Measurements from ENCODE around the gene LAPTM4A.

Gene LAPTM4A

DNA sequence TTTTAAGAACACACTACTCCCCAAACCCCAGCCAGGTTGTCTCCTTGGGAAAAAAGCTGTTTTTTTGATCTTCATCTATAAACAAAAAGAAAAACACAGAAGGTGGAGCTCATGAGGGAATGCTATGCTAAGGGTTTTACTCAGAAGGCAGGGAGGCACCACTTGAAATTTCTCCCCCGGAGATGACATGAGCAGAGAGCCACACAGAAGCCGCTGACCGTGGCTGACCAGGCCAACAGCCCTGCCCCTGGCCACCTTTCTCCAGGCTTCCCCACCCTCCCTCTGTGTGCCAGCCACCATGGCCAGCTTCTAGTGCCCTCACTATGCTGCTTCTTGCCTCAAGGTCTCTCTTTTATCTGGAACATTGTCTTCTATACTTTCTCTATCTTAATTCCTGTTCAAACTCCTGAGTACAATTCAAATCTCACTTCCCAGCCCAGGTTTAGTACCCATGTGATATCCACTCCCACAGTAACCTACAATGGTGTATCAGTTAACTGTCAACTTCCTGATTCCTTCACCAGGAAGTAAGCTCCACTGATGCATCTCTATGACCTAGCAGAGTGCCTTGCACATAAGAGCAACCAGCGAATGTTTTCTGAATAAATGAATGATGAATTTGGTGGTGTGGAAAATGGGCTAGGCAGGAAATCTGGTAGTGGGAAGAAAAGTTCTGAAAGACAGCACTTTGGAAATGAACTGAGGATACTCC, 15.3 kb downstream of the LAPTM4A start:
- no peak for DNase-seq (ENCODE audit: low read depth)
- TF ChIP-seq, protein P1, sequence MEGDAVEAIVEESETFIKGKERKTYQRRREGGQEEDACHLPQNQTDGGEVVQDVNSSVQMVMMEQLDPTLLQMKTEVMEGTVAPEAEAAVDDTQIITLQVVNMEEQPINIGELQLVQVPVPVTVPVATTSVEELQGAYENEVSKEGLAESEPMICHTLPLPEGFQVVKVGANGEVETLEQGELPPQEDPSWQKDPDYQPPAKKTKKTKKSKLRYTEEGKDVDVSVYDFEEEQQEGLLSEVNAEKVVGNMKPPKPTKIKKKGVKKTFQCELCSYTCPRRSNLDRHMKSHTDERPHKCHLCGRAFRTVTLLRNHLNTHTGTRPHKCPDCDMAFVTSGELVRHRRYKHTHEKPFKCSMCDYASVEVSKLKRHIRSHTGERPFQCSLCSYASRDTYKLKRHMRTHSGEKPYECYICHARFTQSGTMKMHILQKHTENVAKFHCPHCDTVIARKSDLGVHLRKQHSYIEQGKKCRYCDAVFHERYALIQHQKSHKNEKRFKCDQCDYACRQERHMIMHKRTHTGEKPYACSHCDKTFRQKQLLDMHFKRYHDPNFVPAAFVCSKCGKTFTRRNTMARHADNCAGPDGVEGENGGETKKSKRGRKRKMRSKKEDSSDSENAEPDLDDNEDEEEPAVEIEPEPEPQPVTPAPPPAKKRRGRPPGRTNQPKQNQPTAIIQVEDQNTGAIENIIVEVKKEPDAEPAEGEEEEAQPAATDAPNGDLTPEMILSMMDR (conservative IDR thresholded peaks at IDR 0.05; ENCODE audit: low read length) = no peak
- H3K4me3 ChIP-seq (ENCODE audit: low read length) = no peak overlapping the region

DNA sequence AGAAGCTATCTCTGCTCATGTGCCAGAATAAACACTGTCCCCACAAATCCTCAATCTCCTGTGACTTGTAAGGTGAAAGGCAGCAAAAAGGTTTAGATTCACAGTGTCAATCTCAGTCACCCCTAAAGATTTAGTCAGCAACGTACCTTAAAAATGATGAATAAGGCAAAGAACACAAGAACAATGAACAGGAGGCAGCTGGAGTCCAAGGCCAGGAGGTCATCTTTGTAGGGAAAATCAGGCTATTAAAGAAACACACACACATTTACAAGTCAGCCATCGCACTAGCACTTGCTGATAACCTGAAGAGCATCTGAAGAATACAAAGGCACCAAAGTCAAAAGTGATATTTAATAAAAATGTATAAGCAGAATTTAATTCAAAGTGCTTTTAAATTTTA, 16.6 kb downstream of the LAPTM4A start:
- no peak for DNase-seq (ENCODE audit: low read depth)
- H3K4me3 ChIP-seq (ENCODE audit: low read length) = no peak overlapping the region
- TF ChIP-seq, protein P1 (conservative IDR thresholded peaks at IDR 0.05; ENCODE audit: low read length) = no peak

DNA sequence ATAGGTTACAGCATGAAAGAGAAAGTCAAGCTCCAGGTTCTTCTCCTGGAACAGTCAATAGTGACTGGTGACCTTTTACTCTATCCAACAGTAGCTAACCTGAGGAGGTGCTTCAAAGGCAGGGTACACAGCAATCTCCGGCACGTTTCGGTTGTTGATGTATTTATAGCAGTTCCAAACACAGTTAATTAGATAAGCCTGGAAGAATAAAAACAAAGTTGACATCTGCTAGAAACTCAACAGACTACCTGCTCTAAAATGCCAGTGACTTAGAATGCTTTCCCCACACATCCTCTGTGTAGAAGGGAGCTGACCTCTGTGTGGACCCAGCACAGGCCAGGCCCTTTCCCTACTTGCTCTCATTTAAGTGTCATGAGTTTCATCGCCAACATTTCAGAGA, 17.2 kb downstream of the LAPTM4A start:
- no peak overlapping the region for H3K4me3 ChIP-seq (ENCODE audit: low read length)
- TF ChIP-seq, protein P1 (conservative IDR thresholded peaks at IDR 0.05; ENCODE audit: low read length) = no peak
- DNase-seq (ENCODE audit: low read depth) = no peak

DNA sequence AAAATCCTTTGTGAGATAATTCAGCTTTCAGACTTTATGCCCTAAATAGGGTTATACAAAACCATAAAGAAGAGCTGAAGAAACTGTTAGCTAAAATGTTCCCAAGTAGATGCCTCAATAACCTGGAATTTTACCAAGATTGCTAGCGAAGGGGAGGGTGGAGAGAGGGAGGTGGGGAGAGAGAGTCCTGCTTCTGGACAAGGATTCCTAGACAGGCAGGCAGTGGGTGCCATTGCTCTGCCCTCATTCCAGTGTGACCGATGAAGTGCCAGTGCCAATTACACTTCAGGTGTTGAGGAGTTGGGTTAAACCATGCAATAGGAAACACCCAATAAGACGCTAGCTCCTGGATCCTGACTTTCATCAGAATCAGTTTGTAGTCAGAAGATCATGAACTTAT, 18.1 kb downstream of the LAPTM4A start:
- DNase-seq (ENCODE audit: low read depth) = no peak
- no peak overlapping the region for H3K4me3 ChIP-seq (ENCODE audit: low read length)
- TF ChIP-seq, protein P1 (conservative IDR thresholded peaks at IDR 0.05; ENCODE audit: low read length) = no peak

DNA sequence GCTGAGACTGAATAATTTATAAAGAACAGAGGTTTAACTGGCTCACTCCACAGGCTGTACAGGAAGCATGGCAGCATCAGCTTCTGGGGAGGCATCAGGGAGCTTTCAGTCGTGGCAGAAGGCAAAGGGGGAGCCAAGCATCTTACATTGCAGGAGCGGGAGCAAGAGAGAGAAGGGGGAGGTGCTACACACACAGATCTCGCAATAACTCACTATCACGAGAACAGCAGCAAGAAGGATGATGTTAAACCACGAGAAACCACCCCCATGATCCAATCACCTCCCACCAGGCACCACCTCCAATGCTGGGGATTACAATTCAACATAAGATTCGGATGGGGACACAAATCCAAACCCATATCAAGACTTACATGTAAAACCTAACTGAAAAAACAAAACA, 21.2 kb downstream of the LAPTM4A start:
- H3K4me3 ChIP-seq (ENCODE audit: low read length) = no peak overlapping the region
- DNase-seq (ENCODE audit: low read depth) = no peak
- TF ChIP-seq, protein P1 (conservative IDR thresholded peaks at IDR 0.05; ENCODE audit: low read length) = no peak

DNA sequence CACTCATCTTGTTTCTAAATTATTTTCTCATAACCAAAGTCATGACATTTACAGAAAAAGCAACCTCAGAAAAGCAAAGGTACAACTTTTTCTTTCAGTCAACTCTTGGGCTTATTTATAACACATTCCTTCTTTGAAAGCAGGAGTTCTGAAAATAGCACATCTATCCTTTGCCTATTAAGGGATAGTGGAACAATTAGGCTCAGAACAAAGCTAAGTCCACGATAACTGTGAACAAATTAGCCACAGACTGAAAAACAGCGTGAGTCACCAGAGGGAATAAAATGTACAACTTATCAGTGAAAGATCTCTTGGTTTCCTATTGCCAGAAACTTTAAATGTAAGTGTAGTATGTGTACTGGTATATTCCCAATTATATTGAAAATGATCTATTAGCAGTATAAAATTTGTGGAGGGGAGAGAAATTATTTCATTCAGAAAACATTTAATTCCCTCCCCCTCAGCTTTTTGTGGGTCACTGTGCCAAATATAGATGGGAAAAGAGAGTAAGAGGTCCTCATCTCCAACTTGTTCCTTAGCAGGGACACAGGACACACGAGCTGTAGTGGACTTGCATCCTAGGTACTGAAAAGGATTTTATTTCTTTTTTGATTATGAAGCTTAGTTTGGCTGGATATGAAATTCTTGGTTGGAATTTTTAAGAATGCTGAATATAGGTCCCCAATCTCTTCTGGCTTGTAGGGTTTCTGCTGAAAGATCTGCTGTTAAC, 23.6 kb downstream of the LAPTM4A start:
- no peak overlapping the region for H3K4me3 ChIP-seq (ENCODE audit: low read length)
- DNase-seq (ENCODE audit: low read depth) = peak; percentile 13
- TF ChIP-seq, protein P1 (conservative IDR thresholded peaks at IDR 0.05; ENCODE audit: low read length) = no peak

DNA sequence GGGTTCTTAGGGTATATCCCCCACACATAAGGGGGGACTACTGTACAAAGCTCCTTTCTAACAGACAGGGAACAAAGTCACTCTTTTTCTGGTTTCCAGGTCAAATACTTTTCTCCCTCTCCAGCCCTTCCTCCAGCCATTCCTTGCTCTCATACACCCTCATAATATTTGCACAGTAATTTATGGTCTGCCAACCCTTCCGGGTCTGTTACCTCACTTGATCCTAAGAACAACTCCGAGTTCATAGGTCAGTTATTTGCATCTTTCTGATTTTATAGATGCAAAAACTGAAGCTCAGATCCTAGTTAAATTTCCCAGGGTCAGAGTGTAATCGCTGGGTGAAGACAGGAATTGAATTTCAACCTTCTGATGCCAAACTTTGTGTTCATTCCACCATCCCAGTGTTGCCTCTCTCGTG, 24.2 kb downstream of the LAPTM4A start:
- H3K4me3 ChIP-seq (ENCODE audit: low read length) = no peak overlapping the region
- TF ChIP-seq, protein P1 (conservative IDR thresholded peaks at IDR 0.05; ENCODE audit: low read length) = no peak
- DNase-seq (ENCODE audit: low read depth) = peak; percentile 29
